Effector memory CD4-positive, alpha-beta T cell (primary cell): ENCODE measurements around the gene ING5.

Source experiments
- DNase-seq, 3 donors: peaks; one replicate each; pipeline ENCODE4 v3.0.0-alpha.2; 2020
- H3K27ac ChIP-seq: 2 replicates; pipeline ENCODE4 v1.7.0; 2013; ENCODE audit warnings: mild to moderate bottlenecking, low read length, moderate library complexity; ENCODE audit not compliant: insufficient read depth, poor library complexity, severe bottlenecking
- H3K27me3 ChIP-seq: replicated peaks from 2 replicates; pipeline ENCODE4 v1.7.0; 2013; ENCODE audit warnings: mild to moderate bottlenecking, low read length; ENCODE audit not compliant: insufficient read depth, control insufficient read depth, poor library complexity, severe bottlenecking
- H3K36me3 ChIP-seq: 2 replicates; pipeline ENCODE4 v1.7.0; 2013; ENCODE audit warnings: mild to moderate bottlenecking, low read length, moderate library complexity; ENCODE audit not compliant: control insufficient read depth, insufficient read depth
- H3K4me1 ChIP-seq: 2 replicates; pipeline ENCODE4 v1.7.0; 2013; ENCODE audit warnings: low read length, mild to moderate bottlenecking; ENCODE audit not compliant: control insufficient read depth, insufficient read depth, poor library complexity, severe bottlenecking
- H3K4me3 ChIP-seq: 2 replicates; pipeline ENCODE4 v1.7.0; 2013; ENCODE audit warnings: low read length, low read depth, mild to moderate bottlenecking; ENCODE audit not compliant: insufficient read depth, poor library complexity, severe bottlenecking
- H3K9me3 ChIP-seq: 2 replicates; pipeline ENCODE4 v1.7.0; 2013; ENCODE audit warnings: mild to moderate bottlenecking, low read length, moderate library complexity; ENCODE audit not compliant: control insufficient read depth

ING5 gene

DNA sequence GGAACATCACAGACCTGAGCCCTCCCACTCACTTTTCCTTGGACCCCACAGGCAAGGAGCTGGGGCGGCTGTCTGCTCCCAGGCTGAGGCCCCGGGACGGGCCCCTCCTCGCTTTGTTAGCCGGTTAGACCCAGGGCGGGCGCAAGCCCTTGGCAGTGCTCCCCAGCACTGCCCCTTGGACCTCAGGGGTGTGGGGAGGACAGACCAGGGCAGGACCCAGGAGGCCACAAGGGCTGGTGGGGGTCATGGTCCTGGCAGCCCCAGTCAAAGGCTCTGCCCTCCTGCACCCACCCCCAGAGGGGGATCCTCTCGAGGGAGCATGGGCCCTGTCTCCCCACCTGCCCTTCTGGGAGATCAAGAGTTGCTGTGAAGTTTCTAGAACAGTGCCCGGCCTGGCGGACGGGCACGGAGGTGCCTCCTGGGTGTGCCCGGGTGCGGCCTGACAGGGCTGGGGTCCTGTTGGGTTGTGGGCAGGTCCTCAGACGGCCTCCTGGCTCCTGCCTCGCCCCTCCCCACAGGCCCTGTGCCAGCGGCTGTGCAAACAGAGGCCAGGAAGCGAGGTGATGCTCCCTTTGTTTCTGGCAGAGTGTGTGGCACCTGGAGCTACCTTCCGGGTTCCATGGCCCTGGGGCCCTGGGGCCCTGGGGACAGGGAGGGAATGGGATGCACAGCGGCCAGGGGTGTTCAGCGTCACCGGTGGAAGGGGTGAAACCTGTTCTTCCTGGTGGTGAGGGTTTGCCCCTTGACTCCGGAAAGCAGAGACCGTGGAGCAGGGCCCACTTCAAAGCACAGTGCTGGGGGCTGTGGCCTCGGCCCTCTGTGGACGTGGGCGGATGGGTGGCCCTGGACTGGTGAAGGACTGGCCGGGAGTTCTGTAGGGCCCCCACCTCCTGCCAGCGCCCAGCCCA is 71.9 kb downstream of the ING5 start:
- no peak overlapping the region for H3K27ac ChIP-seq
- no peak for DNase-seq
- no peaks in the 10 kb centered on the region for H3K27me3 ChIP-seq
- no peak overlapping the region for H3K4me3 ChIP-seq
- peaks cover 6% of the 10 kb centered on the region for H3K4me1 ChIP-seq
- H3K36me3 ChIP-seq = no peaks in the 10 kb centered on the region
- no peaks in the 10 kb centered on the region for H3K9me3 ChIP-seq

DNA sequence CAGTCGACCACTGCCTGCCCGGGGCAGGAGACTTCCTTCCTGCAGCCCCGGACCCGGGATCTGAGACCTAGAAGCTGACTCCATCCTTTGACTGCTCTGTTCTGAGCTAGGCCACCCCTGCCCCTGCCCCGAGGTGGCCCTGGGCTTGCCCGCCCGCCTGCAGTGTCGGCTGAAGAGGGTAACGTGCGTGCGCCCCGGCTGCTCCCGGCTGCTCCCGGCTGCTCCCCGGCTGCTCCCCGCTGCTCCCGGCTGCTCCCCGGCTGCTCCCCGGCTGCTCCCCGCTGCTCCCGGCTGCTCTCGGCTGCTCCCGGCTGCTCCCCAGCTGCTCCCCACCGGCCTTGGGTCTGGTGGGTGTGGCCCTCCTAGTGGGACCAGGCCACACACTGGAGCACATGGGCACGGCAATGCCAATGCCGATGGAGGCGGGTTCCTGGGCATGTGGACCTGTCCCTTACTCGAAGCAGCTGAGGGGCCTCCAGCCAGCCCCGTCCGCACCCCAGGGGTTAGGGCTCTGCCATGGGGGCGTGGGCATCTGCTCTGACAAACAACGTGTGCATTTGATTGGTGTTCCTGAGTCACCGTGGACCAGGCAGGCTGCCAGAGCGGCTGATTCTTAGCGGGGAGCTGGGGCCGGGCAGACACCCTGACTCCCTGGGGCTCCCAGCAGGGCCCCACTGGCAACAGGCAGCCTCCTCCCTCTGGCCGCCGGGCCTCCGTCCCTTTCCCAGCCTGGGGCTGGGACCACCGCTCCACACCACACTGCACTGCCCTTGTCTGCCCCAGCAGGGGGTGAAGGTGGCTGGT is 72.8 kb downstream of the ING5 start:
- H3K36me3 ChIP-seq = no peaks in the 10 kb centered on the region
- H3K4me3 ChIP-seq = no peak overlapping the region
- DNase-seq = no peak
- peaks cover 6% of the 10 kb centered on the region for H3K4me1 ChIP-seq
- no peaks in the 10 kb centered on the region for H3K9me3 ChIP-seq
- H3K27me3 ChIP-seq = no peaks in the 10 kb centered on the region
- H3K27ac ChIP-seq = no peak overlapping the region

DNA sequence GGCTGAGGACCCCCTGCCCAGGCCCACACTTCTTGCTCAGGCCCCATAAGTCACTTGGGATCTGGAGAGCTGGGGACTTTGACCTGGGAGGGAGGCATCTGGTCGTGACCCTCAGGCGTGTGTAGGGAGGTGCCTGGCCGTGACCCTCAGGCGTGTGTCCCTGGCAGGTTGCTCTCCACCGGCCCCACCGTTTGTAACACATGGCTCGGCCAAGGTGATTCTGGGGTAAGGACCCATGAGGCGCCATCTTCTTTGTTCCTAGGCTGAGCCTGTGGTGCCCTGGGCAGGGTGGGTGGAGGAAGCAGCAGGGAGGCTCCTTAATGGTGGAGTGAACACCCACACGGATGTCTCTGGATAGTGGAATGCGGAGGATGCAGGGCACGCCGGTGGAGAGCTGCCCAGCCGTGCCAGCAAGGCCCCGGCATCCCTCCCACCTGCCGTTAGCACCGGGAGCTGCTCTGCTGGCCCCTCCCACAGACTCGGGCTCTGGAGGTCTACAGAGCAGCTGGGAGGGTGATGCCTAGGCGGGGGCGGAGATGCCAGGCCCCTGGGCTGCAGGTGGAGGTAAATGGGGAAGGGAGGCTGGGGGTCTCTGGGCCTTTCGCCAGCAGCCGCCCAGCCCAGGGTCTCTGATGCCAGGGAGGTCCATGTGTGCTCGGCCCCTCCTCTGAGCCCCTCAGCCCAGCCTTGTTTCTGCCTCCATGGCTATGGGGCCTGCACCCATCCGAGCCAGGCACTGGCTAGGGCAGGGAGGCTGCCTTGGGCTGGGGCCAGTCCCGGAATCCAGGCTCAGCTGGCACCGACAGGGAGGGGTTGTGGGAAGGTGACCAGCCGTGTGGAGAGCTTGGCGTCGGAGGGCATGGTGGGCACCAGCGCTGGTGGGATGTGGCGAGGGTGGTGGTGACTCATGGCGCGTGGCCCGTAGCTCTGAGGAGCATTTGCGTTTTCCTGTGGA is 73.7 kb downstream of the ING5 start:
- Histone ChIP-seq H3K4me3 (no peak overlapping the region), H3K27ac (no peak overlapping the region), H3K4me1 (peaks cover 6% of the 10 kb centered on the region), H3K27me3 (no peaks in the 10 kb centered on the region), H3K36me3 (no peaks in the 10 kb centered on the region), H3K9me3 (no peaks in the 10 kb centered on the region)
- DNase-seq = no peak

DNA sequence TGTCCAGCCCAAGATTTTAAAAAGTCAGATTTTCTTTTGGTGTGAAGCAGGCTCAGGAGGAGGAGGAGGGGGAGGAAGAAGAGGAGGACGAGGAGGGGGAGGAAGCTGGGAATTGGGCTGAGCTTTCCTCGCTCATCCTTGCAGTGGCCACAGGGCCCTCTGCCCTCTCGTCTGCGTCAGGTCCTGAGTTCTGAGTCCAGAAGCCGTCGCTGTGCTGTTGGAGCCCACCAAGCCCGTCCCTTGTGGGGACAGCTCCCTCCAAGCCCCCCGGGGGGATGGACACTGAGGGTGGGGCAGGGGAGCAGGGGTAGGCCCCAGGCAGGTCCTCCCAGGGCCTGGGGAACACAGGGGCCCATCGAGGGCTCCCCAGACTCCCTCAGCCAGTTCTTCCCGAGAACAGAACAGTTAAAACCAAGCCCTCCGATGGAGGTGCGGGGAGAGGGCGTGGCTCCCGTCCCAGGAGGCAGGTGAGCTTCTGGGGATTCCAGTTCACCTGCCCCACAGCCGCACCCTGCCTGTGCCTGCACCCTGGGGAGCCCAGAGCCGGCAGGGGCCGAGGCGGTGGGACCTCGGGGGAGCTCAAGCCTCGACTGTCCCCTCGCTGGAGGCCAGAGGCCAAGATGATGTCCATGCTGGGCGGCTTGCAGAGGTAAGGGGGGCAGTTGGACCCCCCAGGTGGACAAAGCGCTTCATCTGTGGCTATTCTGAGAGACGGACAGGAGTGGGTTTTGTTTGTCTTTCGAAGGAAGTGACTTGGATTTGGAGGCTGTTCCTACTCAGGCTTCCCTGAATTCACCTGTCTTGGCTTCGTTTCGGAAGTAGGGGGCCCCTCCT is 74.7 kb downstream of the ING5 start, which contains the start of gene GAL3ST2:
TSS of gene GAL3ST2 (plus strand) at position 487 of the 834 bp plus-strand sequence. CDS start at position 621, 134 bp downstream.
- no peak within 1 kb of the TSS for H3K4me3 ChIP-seq
- H3K9me3 ChIP-seq = no peaks in the 10 kb centered on the region
- no peak for DNase-seq
- H3K27me3 ChIP-seq = no peaks in the 10 kb centered on the region
- H3K27ac ChIP-seq = no peak within 1 kb of the TSS
- H3K4me1 ChIP-seq = peaks cover 6% of the 10 kb centered on the region
- no peaks in the 10 kb centered on the region for H3K36me3 ChIP-seq

DNA sequence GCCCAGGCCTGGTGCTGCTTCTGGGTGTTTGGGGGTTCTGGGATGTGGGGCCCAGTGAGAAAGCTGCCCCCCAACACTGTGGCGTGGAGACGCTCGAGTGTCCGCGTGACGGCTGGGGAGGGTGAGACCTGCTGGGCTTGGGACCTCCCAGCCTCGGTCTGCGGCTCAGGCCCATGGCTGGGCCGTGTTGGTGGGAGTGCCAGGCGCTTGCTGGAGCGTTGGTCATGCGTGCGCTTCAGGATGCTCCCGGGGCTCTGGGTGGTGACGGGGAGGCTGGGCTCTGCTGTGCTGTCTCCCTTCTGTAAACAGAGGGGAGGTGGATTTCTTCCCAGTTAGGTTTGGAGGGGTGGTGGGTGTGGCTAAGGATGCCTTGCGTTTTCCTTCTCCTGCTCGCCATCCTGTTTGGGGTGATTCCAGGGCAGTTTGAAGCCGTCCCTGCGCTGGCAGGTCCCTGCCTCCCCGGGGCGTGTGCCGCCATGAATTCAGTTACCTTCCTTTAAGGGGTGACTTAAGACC is 75.4 kb downstream of the ING5 start:
- Histone ChIP-seq H3K4me1 (peaks cover 6% of the 10 kb centered on the region), H3K4me3 (no peak overlapping the region), H3K27ac (no peak overlapping the region), H3K36me3 (no peaks in the 10 kb centered on the region), H3K9me3 (no peaks in the 10 kb centered on the region), H3K27me3 (no peaks in the 10 kb centered on the region)
- DNase-seq = no peak

DNA sequence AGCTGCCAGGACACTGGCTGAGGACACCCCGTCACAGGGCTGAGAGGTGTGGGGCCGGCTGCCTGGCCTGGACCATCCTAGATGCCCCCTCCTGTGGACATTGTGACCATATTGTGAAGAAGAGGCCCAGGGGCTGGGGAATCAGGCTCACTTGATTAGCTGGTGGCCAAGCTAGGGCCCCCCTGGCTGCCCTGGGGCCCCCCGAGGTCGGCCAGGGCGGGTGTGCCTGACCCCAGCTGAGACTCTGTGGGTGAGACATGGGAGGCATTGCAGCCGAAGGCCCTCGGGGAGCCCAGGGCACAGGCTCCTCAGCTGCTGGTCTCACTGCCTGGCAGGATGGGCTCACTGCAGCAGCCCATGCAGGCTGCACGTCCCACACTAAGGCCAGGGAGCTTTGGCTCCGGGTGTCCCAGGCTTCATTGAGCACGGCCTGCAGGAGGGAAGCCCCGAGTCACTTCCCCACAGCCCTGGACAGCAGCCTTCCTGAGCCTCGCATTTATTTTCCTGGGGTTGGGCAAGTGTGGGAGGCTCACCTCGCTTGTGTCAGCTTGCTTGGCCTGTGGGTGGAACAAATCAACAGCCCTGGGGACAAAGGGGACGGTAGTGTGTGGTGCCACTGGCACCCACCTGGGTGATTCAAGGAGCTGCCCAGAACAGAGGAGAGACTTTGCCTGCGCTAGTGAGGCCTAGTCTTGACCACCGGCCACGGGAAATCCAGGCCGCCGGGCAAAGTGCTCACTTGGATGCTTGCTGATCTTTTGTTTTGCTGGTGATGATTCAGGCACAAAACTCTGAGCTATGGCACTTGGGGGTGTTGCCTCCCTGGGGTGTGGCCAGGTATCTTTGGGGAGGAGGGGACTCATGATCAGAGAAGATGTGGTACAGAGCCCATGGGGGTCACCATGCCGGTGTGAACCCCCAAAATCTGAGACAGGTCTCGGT is 76.1 kb downstream of the ING5 start:
- Histone ChIP-seq H3K27ac (no peak overlapping the region), H3K4me1 (peaks cover under 1% of the 10 kb centered on the region), H3K36me3 (no peaks in the 10 kb centered on the region), H3K4me3 (no peak overlapping the region), H3K9me3 (no peaks in the 10 kb centered on the region), H3K27me3 (no peaks in the 10 kb centered on the region)
- no peak for DNase-seq
